CD14-positive monocyte (primary cell): ENCODE data around the gene ZSCAN26. TPM values are rescaled to one million over a fixed set of nuclear protein-coding genes. Genes with fewer than 3 reads are reported as not detected.

Experiments
- DNase-seq, 3 donors: peaks; one replicate each; pipeline ENCODE4 v3.0.0-alpha.2; 2011 to 2022
- H2AFZ ChIP-seq: 2 replicates; pipeline ENCODE4 v1.6.0; 2012; ENCODE audit warnings: mild to moderate bottlenecking, low read depth, low read length, inconsistent platforms; ENCODE audit not compliant: insufficient read depth, poor library complexity, severe bottlenecking
- H3K27ac ChIP-seq, 2 donors: 1 replicate in 1 of 2; 2 replicates in 1 of 2; pipeline ENCODE4 v1.5.1; 2012 to 2013; ENCODE audit warnings: low read length in 2 of 2, control low read depth in 1 of 2, inconsistent platforms in 1 of 2, low read depth in 1 of 2, mild to moderate bottlenecking in 1 of 2
- H3K27me3 ChIP-seq, 2 donors: one replicate each; pipeline versions ENCODE4 v1.6.0 to v1.6.1; 2011 to 2013; ENCODE audit warnings: low read length in 2 of 2; ENCODE audit not compliant: control insufficient read depth in 2 of 2, insufficient read depth in 2 of 2
- H3K36me3 ChIP-seq, 2 donors: replicated peaks in 1 of 2; 1 replicate in 1 of 2; 2 replicates in 1 of 2; pipeline versions ENCODE4 v1.5.1 to v1.6.1; 2012 to 2013; ENCODE audit warnings: low read length in 2 of 2, control low read depth in 1 of 2, inconsistent platforms in 1 of 2, mild to moderate bottlenecking in 1 of 2; ENCODE audit not compliant: insufficient read depth in 2 of 2, control insufficient read depth in 1 of 2
- H3K4me1 ChIP-seq, 2 donors: 1 replicate in 1 of 2; 2 replicates in 1 of 2; pipeline versions ENCODE4 v1.5.1 to v1.6.1; 2012 to 2013; ENCODE audit warnings: low read length in 2 of 2, control low read depth in 1 of 2, inconsistent platforms in 1 of 2, mild to moderate bottlenecking in 1 of 2, moderate library complexity in 1 of 2; ENCODE audit not compliant: insufficient read depth in 2 of 2, control insufficient read depth in 1 of 2
- H3K4me2 ChIP-seq: replicated peaks from 2 replicates; pipeline ENCODE3; 2012; ENCODE audit warnings: low read length, moderate library complexity, mild to moderate bottlenecking; ENCODE audit not compliant: poor library complexity, severe bottlenecking; ENCODE audit errors: extremely low read depth
- H3K4me3 ChIP-seq, 3 experiments: fragments of 200-600 bp in 1 of 3; sonication (generic) in 1 of 3; replicated peaks in 1 of 3; 1 replicate in 2 of 3; 2 replicates in 1 of 3; pipeline ENCODE4 v1.5.1; 2011 to 2013; ENCODE audit warnings: low read length in 3 of 3, mild to moderate bottlenecking in 3 of 3, control low read depth in 2 of 3, low read depth in 2 of 3, inconsistent platforms in 1 of 3, moderate library complexity in 1 of 3
- H3K79me2 ChIP-seq: 2 replicates; pipeline ENCODE4 v1.6.0; 2012; ENCODE audit warnings: mild to moderate bottlenecking, control low read depth, inconsistent platforms, low read length, moderate library complexity; ENCODE audit not compliant: insufficient read depth
- H3K9ac ChIP-seq: 2 replicates; pipeline ENCODE4 v1.6.0; 2017; ENCODE audit warnings: low read length, mild to moderate bottlenecking; ENCODE audit not compliant: insufficient read depth, poor library complexity, severe bottlenecking
- H3K9me3 ChIP-seq, 2 donors: replicated peaks in 1 of 2; 1 replicate in 1 of 2; 2 replicates in 1 of 2; pipeline versions ENCODE4 v1.5.1 to v1.6.1; 2012 to 2013; ENCODE audit warnings: low read length in 2 of 2, control low read depth in 1 of 2; ENCODE audit not compliant: control insufficient read depth in 1 of 2, insufficient read depth in 1 of 2
- H4K20me1 ChIP-seq: 2 replicates; pipeline ENCODE4 v1.6.0; 2012; ENCODE audit warnings: mild to moderate bottlenecking, low read length, control low read depth, moderate library complexity; ENCODE audit not compliant: insufficient read depth
- H3K27ac Mint-ChIP-seq, 7 donors: one replicate each; pipeline ENCODE4 v1.8.0; 2020; ENCODE audit warnings: mild to moderate bottlenecking in 7 of 7, mixed read lengths in 7 of 7, moderate library complexity in 6 of 7, inconsistent platforms in 2 of 7
- H3K27me3 Mint-ChIP-seq, 3 donors: one replicate each; pipeline ENCODE4 v1.8.0; 2021 to 2022; ENCODE audit warnings: low read depth in 3 of 3, mild to moderate bottlenecking in 3 of 3, mixed read lengths in 3 of 3, moderate library complexity in 3 of 3, inconsistent platforms in 1 of 3
- H3K36me3 Mint-ChIP-seq, 2 donors: one replicate each; pipeline ENCODE4 v1.8.0; 2020; ENCODE audit warnings: mixed read lengths in 2 of 2, inconsistent platforms in 1 of 2, mild to moderate bottlenecking in 1 of 2
- H3K4me1 Mint-ChIP-seq: one replicate; pipeline ENCODE4 v1.8.0; 2020; ENCODE audit warnings: mild to moderate bottlenecking, mixed read lengths
- H3K4me3 Mint-ChIP-seq, 2 donors: one replicate each; pipeline ENCODE4 v1.8.0; 2020; ENCODE audit warnings: mild to moderate bottlenecking in 2 of 2, mixed read lengths in 2 of 2, moderate library complexity in 1 of 2
- H3K9me3 Mint-ChIP-seq, 7 donors: one replicate each; pipeline ENCODE4 v1.8.0; 2020 to 2022; ENCODE audit warnings: mixed read lengths in 7 of 7, mild to moderate bottlenecking in 6 of 7, moderate library complexity in 6 of 7, inconsistent platforms in 2 of 7
- WGBS: methylation state at CpG from one replicate; pipeline ENCODE4 v1.1.5; 2013; ENCODE audit warnings: missing lambda C conversion rate; ENCODE audit not compliant: insufficient coverage; 5-methylcytosine and 5-hydroxymethylcytosine counted together
- intact Hi-C, 2 donors: fragments of 100-400 bp; cut with micrococcal nuclease; formaldehyde crosslinking; loops; one replicate each; pipeline versions ENCODE4 v1.15.0 to v1.15.1; 2023
- polyA plus RNA-seq, 3 donors: library from polyadenylated mRNA; depleted of rRNA in 1 of 3; unstranded in 2 of 3; stranded (reverse) in 1 of 3; fragments of 300-500 nt in 2 of 3; fragments of >200 nt in 1 of 3; fragmentation: Illumina TruSeq in 2 of 3; gene quantifications; 1 replicate in 2 of 3; 2 replicates in 1 of 3; pipeline ENCODE4 v1.2.3, GENCODE V29; 2012 to 2021
- TF ChIP-seq, protein P1 (sequence below): fragments of 200-600 bp; IDR thresholded peaks from one replicate; pipeline ENCODE4 v1.8.0; 2022; ENCODE audit warnings: antibody characterized with exemption, mild to moderate bottlenecking

Gene ZSCAN26
- polyA plus RNA-seq, 3 donors, result 3.4 to 8.3 (median 3.5) TPM

GRCh38 chr6:28257042-28257441, 9.9 kb upstream of the ZSCAN26 start:
- no peak overlapping the region for H3K4me3 Mint-ChIP-seq
- Histone ChIP-seq H3K9me3 (peaks cover 4 to 16% of the 10 kb centered on the region in 2 donors), H3K36me3 (no peaks in the 10 kb centered on the region), H3K27me3 (peaks cover 0 to 2% of the 10 kb centered on the region in 2 donors), H3K79me2 (peaks cover under 1% of the 10 kb centered on the region), H3K4me1 (peaks cover 32 to 38% of the 10 kb centered on the region in 2 donors), H3K27ac (no peak overlapping the region), H3K4me3 (no peak overlapping the region), H3K9ac (no peak overlapping the region), H4K20me1 (no peaks in the 10 kb centered on the region), H3K4me2 (no peak overlapping the region), H2AFZ (no peak overlapping the region)
- peaks cover 30% of the 10 kb centered on the region for H3K4me1 Mint-ChIP-seq
- no CpG with 5 or more reads among the region's 1 CpG for WGBS
- TF ChIP-seq, protein P1, sequence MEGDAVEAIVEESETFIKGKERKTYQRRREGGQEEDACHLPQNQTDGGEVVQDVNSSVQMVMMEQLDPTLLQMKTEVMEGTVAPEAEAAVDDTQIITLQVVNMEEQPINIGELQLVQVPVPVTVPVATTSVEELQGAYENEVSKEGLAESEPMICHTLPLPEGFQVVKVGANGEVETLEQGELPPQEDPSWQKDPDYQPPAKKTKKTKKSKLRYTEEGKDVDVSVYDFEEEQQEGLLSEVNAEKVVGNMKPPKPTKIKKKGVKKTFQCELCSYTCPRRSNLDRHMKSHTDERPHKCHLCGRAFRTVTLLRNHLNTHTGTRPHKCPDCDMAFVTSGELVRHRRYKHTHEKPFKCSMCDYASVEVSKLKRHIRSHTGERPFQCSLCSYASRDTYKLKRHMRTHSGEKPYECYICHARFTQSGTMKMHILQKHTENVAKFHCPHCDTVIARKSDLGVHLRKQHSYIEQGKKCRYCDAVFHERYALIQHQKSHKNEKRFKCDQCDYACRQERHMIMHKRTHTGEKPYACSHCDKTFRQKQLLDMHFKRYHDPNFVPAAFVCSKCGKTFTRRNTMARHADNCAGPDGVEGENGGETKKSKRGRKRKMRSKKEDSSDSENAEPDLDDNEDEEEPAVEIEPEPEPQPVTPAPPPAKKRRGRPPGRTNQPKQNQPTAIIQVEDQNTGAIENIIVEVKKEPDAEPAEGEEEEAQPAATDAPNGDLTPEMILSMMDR, result no peak
- no peak overlapping the region for H3K27ac Mint-ChIP-seq
- no peak for DNase-seq
- intact Hi-C loops, result loop anchor here (5.0 to 10.0 kb wide), 2 partner anchors 80 to 122 kb away; partner anchors contain the start of gene ZSCAN31 (in 1 of the 2)
- H3K27me3 Mint-ChIP-seq, result peaks cover 0 to 9% (median 3%) of the 10 kb centered on the region in 3 donors
- H3K36me3 Mint-ChIP-seq, result peaks cover 4% of the 10 kb centered on the region in 2 donors
- H3K9me3 Mint-ChIP-seq, result peaks cover 16 to 34% (median 23%) of the 10 kb centered on the region in 7 donors

GRCh38 chr6:28258877-28259777, 7.8 kb upstream of the ZSCAN26 start, which contains the start of gene NKAPL:
Gene NKAPL (plus strand): TSS chr6:28259297. CDS start chr6:28259372, 75 bp downstream.
- Mint-ChIP-seq H3K4me1 (peaks cover 11% of the 10 kb centered on the region), H3K27ac (peak within 1 kb of the TSS; percentile 85 to 95 (median 88)), H3K27me3 (peaks cover 0 to 9% (median 3%) of the 10 kb centered on the region in 3 donors), H3K4me3 (peak within 1 kb of the TSS; percentile 66 to 93), H3K9me3 (peaks cover 16 to 28% (median 19%) of the 10 kb centered on the region in 7 donors), H3K36me3 (peaks cover 4% of the 10 kb centered on the region in 2 donors)
- WGBS, result 47% methylated on average over 45 of the region's 58 CpGs
- Histone ChIP-seq H4K20me1 (no peaks in the 10 kb centered on the region), H3K9ac (peak within 1 kb of the TSS; percentile 52), H3K27me3 (peaks cover 0 to 2% of the 10 kb centered on the region in 2 donors), H3K4me3 (peak within 1 kb of the TSS; percentile 32 to 70 (median 63)), H3K4me2 (peak within 1 kb of the TSS; percentile 64), H3K9me3 (peaks cover 4 to 16% of the 10 kb centered on the region in 2 donors), H3K36me3 (no peaks in the 10 kb centered on the region), H3K4me1 (peaks cover 13 to 18% of the 10 kb centered on the region in 2 donors), H3K27ac (peak within 1 kb of the TSS; percentile 46 to 69), H2AFZ (peak within 1 kb of the TSS; percentile 77), H3K79me2 (no peaks in the 10 kb centered on the region)
- intact Hi-C loops, result loop anchor here (5.0 to 10.0 kb wide), 2 partner anchors 78 to 124 kb away; partner anchors contain the start of gene ZSCAN31 (in 1 of the 2)
- DNase-seq, result peak; percentile 80 to 91 (median 87)
- TF ChIP-seq, protein P1, result no peak
